PC-3 (cell line): ENCODE measurements around the gene SH3BGR. TPM values are rescaled to one million over a fixed set of nuclear protein-coding genes. Genes with fewer than 3 reads are reported as not detected.
A peak's percentile ranks its signal among the peaks of the same experiment; 100 is the strongest.

ENCODE experiments used
- ATAC-seq: fragments of 200-7000 bp; cut with Tn5 transposase; 2 replicates; pipeline ENCODE4 v1.9.1; 2020; ENCODE audit warnings: mild to moderate bottlenecking, moderate library complexity
- BruUV-seq: library from RNA; stranded (reverse); fragments of 400-500 nt; replicated peaks from 2 replicates; lab custom pipeline; 2021; lab: Mats Ljungman, UMichigan
- CTCF ChIA-PET: fragments of 300-600 bp; sonication (Branson Sonifier 250); formaldehyde crosslinking; loops from one replicate; lab custom pipeline; 2022; ENCODE audit warnings: antibody characterized with exemption; lab: Charles Lee
- POLR2A ChIA-PET: fragments of 300-600 bp; sonication (Branson Sonifier 250); formaldehyde crosslinking; loops from one replicate; lab custom pipeline; 2022; ENCODE audit warnings: antibody characterized with exemption; ENCODE audit not compliant: unreplicated experiment; lab: Charles Lee
- DNase-seq: peaks from one replicate; pipeline ENCODE4 v3.0.0-alpha.2; 2015
- H2AFZ ChIP-seq: fragments of 300-600 bp; sonication (generic); 2 replicates; pipeline ENCODE4 v1.6.0; 2016; ENCODE audit warnings: antibody characterized with exemption, low read length
- H3F3A ChIP-seq: fragments of 300-600 bp; sonication (generic); one replicate; pipeline ENCODE4 v1.6.0; 2017; ENCODE audit warnings: antibody characterized with exemption, low read length, control low read depth, mild to moderate bottlenecking; ENCODE audit not compliant: unreplicated experiment
- H3K27ac ChIP-seq: fragments of 300-600 bp; sonication (generic); 2 replicates; pipeline ENCODE4 v1.5.1; 2016; ENCODE audit warnings: mild to moderate bottlenecking, low read length
- H3K27me3 ChIP-seq: fragments of 300-600 bp; sonication (generic); 2 replicates; pipeline ENCODE4 v1.6.1; 2016; ENCODE audit warnings: low read length, mixed read lengths
- H3K36me3 ChIP-seq: fragments of 300-600 bp; sonication (generic); 2 replicates; pipeline ENCODE4 v1.6.1; 2016; ENCODE audit warnings: low read depth, mixed run types, low read length, mixed read lengths
- H3K4me1 ChIP-seq: fragments of 300-600 bp; sonication (generic); 2 replicates; pipeline ENCODE4 v1.5.1; 2016; ENCODE audit warnings: low read length; ENCODE audit not compliant: insufficient read depth
- H3K4me2 ChIP-seq: fragments of 300-600 bp; sonication (generic); 2 replicates; pipeline ENCODE4 v1.6.0; 2016; ENCODE audit warnings: low read length
- H3K4me3 ChIP-seq: fragments of 300-600 bp; sonication (generic); 2 replicates; pipeline ENCODE4 v1.5.1; 2016; ENCODE audit warnings: mild to moderate bottlenecking, low read length, mixed read lengths
- H3K79me2 ChIP-seq: fragments of 300-600 bp; sonication (generic); 2 replicates; pipeline ENCODE4 v1.6.1; 2017; ENCODE audit warnings: low read length, mixed read lengths
- H3K9ac ChIP-seq: fragments of 300-600 bp; sonication (generic); 2 replicates; pipeline ENCODE4 v1.6.0; 2016; ENCODE audit warnings: mild to moderate bottlenecking, low read length
- H3K9me2 ChIP-seq: fragments of 300-600 bp; sonication (generic); replicated peaks from 2 replicates; pipeline ENCODE4 v1.6.1; 2016; ENCODE audit warnings: mixed run types, low read length, mixed read lengths
- H3K9me3 ChIP-seq: fragments of 300-600 bp; sonication (generic); 2 replicates; pipeline ENCODE4 v1.6.1; 2016; ENCODE audit warnings: low read length, mixed read lengths
- H4K20me1 ChIP-seq: fragments of 300-600 bp; sonication (generic); 2 replicates; pipeline ENCODE4 v1.6.1; 2016; ENCODE audit warnings: low read length, mixed read lengths
- CTCF ChIP-seq: fragments of 300-600 bp; sonication (generic); conservative IDR thresholded peaks from 2 replicates; pipeline ENCODE4 v1.5.1; 2017; ENCODE audit warnings: antibody characterized with exemption, low read depth, mild to moderate bottlenecking, low read length
- EZH2 ChIP-seq: fragments of 300-600 bp; sonication (generic); IDR thresholded peaks from one replicate; pipeline ENCODE4 v1.6.1; 2017; ENCODE audit warnings: antibody characterized with exemption, mild to moderate bottlenecking, low read length; ENCODE audit not compliant: unreplicated experiment
- EZH2phosphoT487 ChIP-seq: fragments of 300-600 bp; sonication (generic); IDR thresholded peaks from 2 replicates; pipeline ENCODE4 v1.6.1; 2018; ENCODE audit warnings: mild to moderate bottlenecking, antibody characterized with exemption, low read length, borderline replicate concordance
- intact Hi-C: fragments of 100-400 bp; cut with micrococcal nuclease; formaldehyde crosslinking; loops from 2 replicates; pipeline ENCODE4 v1.9.0; 2023
- total RNA-seq: library from RNA; depleted of rRNA; stranded (reverse); fragments of >200 nt; gene quantifications from 2 replicates; pipeline ENCODE4 v1.2.3, GENCODE V29; 2014

Gene SH3BGR
- total RNA-seq, 1 experiment from 2014 or later: 1.3 TPM

- no peaks in the 10 kb centered on the region for H4K20me1 ChIP-seq
- no TSS peak for BruUV-seq
- ChIA-PET CTCF (no interaction called here), POLR2A (no interaction called here)
- ATAC-seq (peak; percentile 45; the same call in 1 of the 2 replicates), DNase-seq (peak; percentile 14)
- H3K9me3 ChIP-seq: no peaks in the 10 kb centered on the region
- H3K9ac ChIP-seq: no peak overlapping the region
- peak; percentile 40; the same call in 1 of the 2 replicates for TF ChIP-seq CTCF
- TF ChIP-seq EZH2phosphoT487: no peak
- TF ChIP-seq EZH2: no peak
- H3K27me3 ChIP-seq: no peaks in the 10 kb centered on the region
- intact Hi-C loops: no loop called here
- no peak overlapping the region for H3K27ac ChIP-seq
- H3F3A ChIP-seq: no peaks in the 10 kb centered on the region
- H3K4me3 ChIP-seq: no peak overlapping the region
- H3K4me1 ChIP-seq: no peaks in the 10 kb centered on the region
- H3K36me3 ChIP-seq: no peaks in the 10 kb centered on the region
- H3K79me2 ChIP-seq: no peaks in the 10 kb centered on the region
- H3K4me2 ChIP-seq: no peak overlapping the region
- no peaks in the 10 kb centered on the region for H3K9me2 ChIP-seq
- no peak overlapping the region for H2AFZ ChIP-seq
Observed at GRCh38 chr21:39531840-39532239, 80.1 kb downstream of the SH3BGR start.

- CTCF ChIA-PET: interaction anchor here (0.5 kb wide), 1 partner anchor 175 kb away, joined by 3 read pairs; no protein-coding TSS in a partner anchor
Observed at GRCh38 chr21:39533545-39534380, 82.0 kb downstream of the SH3BGR start.

More at GRCh38 chr21:39533545-39534380, 82.0 kb downstream of the SH3BGR start:
- DNase-seq: no peak
- Histone ChIP-seq H3K36me3 (no peaks in the 10 kb centered on the region), H3K9me2 (no peaks in the 10 kb centered on the region), H2AFZ (no peak overlapping the region), H3F3A (no peaks in the 10 kb centered on the region), H3K4me1 (peaks cover 9% of the 10 kb centered on the region), H3K4me2 (no peak overlapping the region), H3K27me3 (no peaks in the 10 kb centered on the region), H3K9ac (no peak overlapping the region), H4K20me1 (no peaks in the 10 kb centered on the region), H3K9me3 (no peaks in the 10 kb centered on the region), H3K27ac (no peak overlapping the region), H3K79me2 (no peaks in the 10 kb centered on the region), H3K4me3 (no peak overlapping the region)
- BruUV-seq: no TSS peak
- ATAC-seq: no peak
- TF ChIP-seq EZH2phosphoT487: no peak
- TF ChIP-seq EZH2: no peak
- TF ChIP-seq CTCF: no peak
- intact Hi-C loops: no loop called here
- POLR2A ChIA-PET: no interaction called here
